Right renal pelvis (tissue), 4 donors: Measurements from ENCODE around the gene DDIT4L. TPM values are rescaled to one million over a fixed set of nuclear protein-coding genes. Genes with fewer than 3 reads are reported as not detected.
"Not testable (repeated sequence)": the region's sequence is repeated elsewhere in the genome, so short reads cannot be mapped to it uniquely, and the experiment has no call there.

Experiments
- DNase-seq, 4 donors: peaks; one replicate each; pipeline ENCODE4 v3.0.0-alpha.2; 2013; ENCODE audit warnings: low read depth in 4 of 4, low spot score in 3 of 4, missing footprints in 1 of 4
- polyA plus RNA-seq, 4 donors: library from polyadenylated mRNA; unstranded; fragments of 120-200 nt; gene quantifications; one replicate each; pipeline ENCODE4 v1.2.1, GENCODE V29; 2013; ENCODE audit not compliant: insufficient read length in 4 of 4

Gene DDIT4L
- polyA plus RNA-seq, 4 donors, result 2.1 to 3.2 (median 2.5) TPM

GRCh38 chr4:100168521-100168920 is 21.7 kb downstream of the DDIT4L start:
- no peak for DNase-seq

- DNase-seq, result no peak
Measured at GRCh38 chr4:100166297-100167039, 23.8 kb downstream of the DDIT4L start.

- DNase-seq, result no peak
Measured at GRCh38 chr4:100165809-100166208, 24.5 kb downstream of the DDIT4L start.

GRCh38 chr4:100164808-100165760 is 25.2 kb downstream of the DDIT4L start:
- no peak for DNase-seq

- DNase-seq, result no peak
Measured at GRCh38 chr4:100162027-100162685, 28.1 kb downstream of the DDIT4L start.

GRCh38 chr4:100149190-100149589 is 41.1 kb downstream of the DDIT4L start:
- no peak for DNase-seq

GRCh38 chr4:100147684-100148083 is 42.6 kb downstream of the DDIT4L start:
- no peak for DNase-seq

GRCh38 chr4:100147198-100147597 is 43.1 kb downstream of the DDIT4L start:
- DNase-seq, result no peak

- no peak for DNase-seq
Measured at GRCh38 chr4:100146756-100147155, 43.5 kb downstream of the DDIT4L start.

- not testable (repeated sequence) for DNase-seq
Measured at GRCh38 chr4:100137320-100137719, 52.9 kb downstream of the DDIT4L start.

Other genes with a start within 250 kb of the DDIT4L start
- 10 to 100 TPM; 32.1 to 45.0 (median 41.9) TPM for gene DNAJB14, start 243.8 kb downstream of the DDIT4L start, polyA plus RNA-seq
- 100 to 1,000 TPM; 372 to 423 (median 387) TPM for gene H2AZ1, start 240.2 kb downstream of the DDIT4L start, polyA plus RNA-seq